Body of pancreas (tissue), 4 donors: ENCODE results near the gene ZNF578.
"Not testable (repeated sequence)": the region's sequence is repeated elsewhere in the genome, so short reads cannot be mapped to it uniquely, and the experiment has no call there.

Experiments
- CTCF ChIP-seq, 7 experiments: fragments of 450-650 bp in 4 of 7; fragments of 200-600 bp in 3 of 7; sonication (generic) in 3 of 7; IDR thresholded peaks; one replicate each; pipeline ENCODE4 v1.5.1; 2016 to 2019; ENCODE audit warnings: antibody characterized with exemption in 7 of 7
- POLR2A ChIP-seq, 3 donors: fragments of 450-650 bp; IDR thresholded peaks; one replicate each; pipeline ENCODE4 v1.6.1; 2016; ENCODE audit warnings: antibody characterized with exemption in 3 of 3, mild to moderate bottlenecking in 2 of 3

GRCh38 chr19:52542541-52542940 is 89.2 kb downstream of the ZNF578 start:
- not testable (repeated sequence) for TF ChIP-seq CTCF, POLR2A (IDR thresholded peaks at IDR 0.05)
